ENCODE results near the gene NXT1. TPM values are rescaled to one million over a fixed set of nuclear protein-coding genes. Genes with fewer than 3 reads are reported as not detected.

NXT1 gene
- total and polyA plus RNA-seq, 2 of the 4 experiments (the other 2 are of a cell fraction) = 23.6 to 25.5 TPM

GRCh38 chr20:23374441-23374840 is 23.9 kb downstream of the NXT1 start:
- H3K9me3 ChIP-seq (ENCODE audit: control insufficient read depth, insufficient read depth, low read length) = no peaks in the 10 kb centered on the region
- no TSS peak for BruUV-seq (replicated peaks)
- H3K27me3 ChIP-seq (ENCODE audit: control insufficient read depth, insufficient read depth, low read length) = no peaks in the 10 kb centered on the region
- DNase-seq (no peak), ATAC-seq (ENCODE audit: low read depth) (no peak; the same call in 1 of the 2 replicates)
- no peak overlapping the region for H3K23ac ChIP-seq (ENCODE audit: low read depth, low read length)
- no peak overlapping the region for H3K4me2 ChIP-seq (ENCODE audit: low read depth, low read length)
- no peak overlapping the region for H2BK5ac ChIP-seq (ENCODE audit: low read depth, low read length, poor library complexity, severe bottlenecking)
- no peak overlapping the region for H3K18ac ChIP-seq (ENCODE audit: low read depth, low read length)
- no peak overlapping the region for H3K27ac ChIP-seq (ENCODE audit: insufficient read depth, low read length)
- H3K9me1 ChIP-seq (ENCODE audit: insufficient read depth, low read length) = peaks cover 4% of the 10 kb centered on the region
- CTCF ChIA-PET = no interaction called here
- no peak overlapping the region for H2BK15ac ChIP-seq (ENCODE audit: low read depth, low read length)
- POLR2A ChIA-PET (ENCODE audit: unreplicated experiment) = no interaction called here
- peaks cover 47% of the 10 kb centered on the region for H3K36me3 ChIP-seq (ENCODE audit: control insufficient read depth, insufficient read depth, low read length)
- no peak overlapping the region for H4K5ac ChIP-seq (ENCODE audit: low read depth, low read length)
- no peak overlapping the region for H4K91ac ChIP-seq (ENCODE audit: insufficient read depth, low read depth, low read length)
- H2BK120ac ChIP-seq (ENCODE audit: low read depth, low read length) = no peak overlapping the region
- no peak overlapping the region for H2AK9ac ChIP-seq (replicated peaks; ENCODE audit: low read depth, low read length, poor library complexity)
- H3K4ac ChIP-seq (ENCODE audit: low read depth, low read length) = no peak overlapping the region
- no peak overlapping the region for H4K8ac ChIP-seq (ENCODE audit: low read depth in 2 of 2, low read length in 2 of 2)
- H4K20me1 ChIP-seq (ENCODE audit: insufficient read depth, low read length) = peaks cover 7% of the 10 kb centered on the region
- in situ Hi-C loops (cut with MboI; ENCODE audit: low sequenced_read_pairs) (no loop called here), dilution Hi-C loops (cut with HindIII; ENCODE audit: low sequenced_read_pairs, unreplicated experiment) (no loop called here), intact Hi-C loops (cut with micrococcal nuclease) (no loop called here)
- H2AK5ac ChIP-seq (ENCODE audit: low read depth, low read length) = no peak overlapping the region
- H2BK20ac ChIP-seq (ENCODE audit: low read depth, low read length) = no peak overlapping the region
- no peak overlapping the region for H3K56ac ChIP-seq (ENCODE audit: extremely low read depth, insufficient read depth, low read length)
- H3K9ac ChIP-seq (ENCODE audit: low read depth, low read length) = no peak overlapping the region
- H3K79me1 ChIP-seq (ENCODE audit: low read depth in 1 of 2, low read length in 2 of 2) = peaks cover 19 to 42% of the 10 kb centered on the region in 2 experiments
- no peak overlapping the region for H3K4me3 ChIP-seq (ENCODE audit: insufficient read depth, low read depth, low read length)
- TF ChIP-seq, protein P1, sequence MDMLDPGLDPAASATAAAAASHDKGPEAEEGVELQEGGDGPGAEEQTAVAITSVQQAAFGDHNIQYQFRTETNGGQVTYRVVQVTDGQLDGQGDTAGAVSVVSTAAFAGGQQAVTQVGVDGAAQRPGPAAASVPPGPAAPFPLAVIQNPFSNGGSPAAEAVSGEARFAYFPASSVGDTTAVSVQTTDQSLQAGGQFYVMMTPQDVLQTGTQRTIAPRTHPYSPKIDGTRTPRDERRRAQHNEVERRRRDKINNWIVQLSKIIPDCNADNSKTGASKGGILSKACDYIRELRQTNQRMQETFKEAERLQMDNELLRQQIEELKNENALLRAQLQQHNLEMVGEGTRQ (IDR thresholded peaks at IDR 0.05; ENCODE audit: low read depth, low read length) = no peak
- TF ChIP-seq FOS (IDR thresholded peaks at IDR 0.05; ENCODE audit: low read depth, low read length) = no peak
- no peak for TF ChIP-seq MXI1 (IDR thresholded peaks at IDR 0.05; ENCODE audit: borderline replicate concordance, low read depth, low read length)
- TF ChIP-seq SMC3 (IDR thresholded peaks at IDR 0.05; ENCODE audit: low read depth, low read length) = no peak
- TF ChIP-seq RAD21 (IDR thresholded peaks at IDR 0.05; ENCODE audit: low read length) = no peak
- TF ChIP-seq CEBPB (IDR thresholded peaks at IDR 0.05; ENCODE audit: low read depth, low read length) = no peak
- no peak for TF ChIP-seq RFX5 (IDR thresholded peaks at IDR 0.05; ENCODE audit: low read depth, low read length)
- TF ChIP-seq BHLHE40 (IDR thresholded peaks at IDR 0.05; ENCODE audit: low read depth, low read length) = no peak
- H2AFZ ChIP-seq (replicated peaks; ENCODE audit: low read length, poor library complexity) = no peak overlapping the region
- H3K4me1 ChIP-seq (ENCODE audit: control insufficient read depth, insufficient read depth, low read length) = no peaks in the 10 kb centered on the region; the same call in 1 of the 2 replicates
- WGBS, 2 experiments (ENCODE audit: extremely low coverage in 2 of 2, insufficient read length in 1 of 2) = 84% methylated on average over 4 of the region's 5 CpGs; no CpG with 5 or more reads in 1 of the 2 experiments
- H3K14ac ChIP-seq (replicated peaks; ENCODE audit: low read depth, low read length) = no peak overlapping the region

All from IMR-90 (cell line).